Lung (tissue), 12 donors: ENCODE measurements around the gene DLG3. TPM values are rescaled to one million over a fixed set of nuclear protein-coding genes. Genes with fewer than 3 reads are reported as not detected.

Source experiments
- ATAC-seq: fragments of 200-7000 bp; cut with Tn5 transposase; one replicate; pipeline ENCODE4 v1.9.1; 2020; ENCODE audit warnings: moderate number of reproducible peaks; ENCODE audit not compliant: insufficient read depth, low FRiP score
- DNase-seq, 3 donors: peaks; one replicate each; pipeline ENCODE4 v3.0.0-alpha.2; 2013 to 2017
- H3K27ac ChIP-seq, 2 donors: one replicate each; pipeline ENCODE4 v1.5.1; 2013; ENCODE audit warnings: mild to moderate bottlenecking in 2 of 2, moderate library complexity in 2 of 2, control low read depth in 1 of 2, inconsistent platforms in 1 of 2, low read depth in 1 of 2, low read length in 1 of 2
- H3K27me3 ChIP-seq, 3 donors: one replicate each; pipeline ENCODE4 v1.5.1; 2013; ENCODE audit warnings: low read length in 2 of 3; ENCODE audit not compliant: control insufficient read depth in 3 of 3, insufficient read depth in 3 of 3
- H3K36me3 ChIP-seq, 4 donors: one replicate each; pipeline ENCODE4 v1.5.1; 2013; ENCODE audit warnings: low read length in 4 of 4, mild to moderate bottlenecking in 1 of 4, moderate library complexity in 1 of 4; ENCODE audit not compliant: control insufficient read depth in 4 of 4, insufficient read depth in 4 of 4
- H3K4me1 ChIP-seq, 5 donors: one replicate each; pipeline ENCODE4 v1.5.1; 2013; ENCODE audit warnings: low read length in 5 of 5, mild to moderate bottlenecking in 2 of 5, moderate library complexity in 1 of 5; ENCODE audit not compliant: control insufficient read depth in 5 of 5, insufficient read depth in 5 of 5
- H3K4me3 ChIP-seq: one replicate; pipeline ENCODE4 v1.5.1; 2013; ENCODE audit warnings: mild to moderate bottlenecking, control low read depth, moderate library complexity
- H3K9ac ChIP-seq, 2 donors: one replicate each; pipeline ENCODE4 v1.5.1; 2013; ENCODE audit warnings: low read length in 2 of 2, control low read depth in 1 of 2; ENCODE audit not compliant: insufficient read depth in 1 of 2
- H3K9me3 ChIP-seq, 4 donors: one replicate each; pipeline ENCODE4 v1.5.1; 2013; ENCODE audit warnings: low read length in 3 of 4, mild to moderate bottlenecking in 1 of 4, moderate library complexity in 1 of 4; ENCODE audit not compliant: control insufficient read depth in 4 of 4, insufficient read depth in 3 of 4
- WGBS, 2 donors: extraction: QIAGEN DNeasy Blood & Tissue Kit; methylation state at CpG; one replicate each; pipeline ENCODE4 v1.1.7; 2013; 5-methylcytosine and 5-hydroxymethylcytosine counted together
- polyA plus RNA-seq, 2 donors: library from polyadenylated mRNA; stranded (reverse); fragments of 200-250 nt; gene quantifications; one replicate each; pipeline ENCODE4 v1.2.1, GENCODE V29; 2013
- total RNA-seq, 2 donors: library from RNA; depleted of rRNA in 1 of 2; stranded (reverse); fragments of >200 nt in 1 of 2; gene quantifications; one replicate each; pipeline ENCODE4 v1.2.1, GENCODE V29; 2014 to 2021
- TF ChIP-seq, protein P1 (sequence below): IDR thresholded peaks from 2 replicates; pipeline ENCODE4 v1.5.1; 2012; ENCODE audit warnings: mild to moderate bottlenecking; ENCODE audit errors: control extremely low read depth, extremely low read depth
- donor health status: control.
- donor health status: control.
- donor health status: Bipolar disorder and iron deficiency.
- donor health status: healthy.
- donor health status: DM: yes; HTN: yes; CAD: no.

Gene DLG3
- total and polyA plus RNA-seq, 4 donors, result 9.3 to 31.5 (median 18.6) TPM

- Histone ChIP-seq H3K4me1 (peaks cover 0 to 4% (median 0%) of the 10 kb centered on the region in 5 donors), H3K27me3 (no peaks in the 10 kb centered on the region), H3K9ac (no peak overlapping the region), H3K36me3 (no peaks in the 10 kb centered on the region), H3K4me3 (no peak overlapping the region), H3K9me3 (peaks cover 0 to 2% (median 0%) of the 10 kb centered on the region in 4 donors), H3K27ac (no peak overlapping the region)
- DNase-seq (peak in 2 of 3 donors; percentile 12 to 53), ATAC-seq (no peak)
- TF ChIP-seq, protein P1, sequence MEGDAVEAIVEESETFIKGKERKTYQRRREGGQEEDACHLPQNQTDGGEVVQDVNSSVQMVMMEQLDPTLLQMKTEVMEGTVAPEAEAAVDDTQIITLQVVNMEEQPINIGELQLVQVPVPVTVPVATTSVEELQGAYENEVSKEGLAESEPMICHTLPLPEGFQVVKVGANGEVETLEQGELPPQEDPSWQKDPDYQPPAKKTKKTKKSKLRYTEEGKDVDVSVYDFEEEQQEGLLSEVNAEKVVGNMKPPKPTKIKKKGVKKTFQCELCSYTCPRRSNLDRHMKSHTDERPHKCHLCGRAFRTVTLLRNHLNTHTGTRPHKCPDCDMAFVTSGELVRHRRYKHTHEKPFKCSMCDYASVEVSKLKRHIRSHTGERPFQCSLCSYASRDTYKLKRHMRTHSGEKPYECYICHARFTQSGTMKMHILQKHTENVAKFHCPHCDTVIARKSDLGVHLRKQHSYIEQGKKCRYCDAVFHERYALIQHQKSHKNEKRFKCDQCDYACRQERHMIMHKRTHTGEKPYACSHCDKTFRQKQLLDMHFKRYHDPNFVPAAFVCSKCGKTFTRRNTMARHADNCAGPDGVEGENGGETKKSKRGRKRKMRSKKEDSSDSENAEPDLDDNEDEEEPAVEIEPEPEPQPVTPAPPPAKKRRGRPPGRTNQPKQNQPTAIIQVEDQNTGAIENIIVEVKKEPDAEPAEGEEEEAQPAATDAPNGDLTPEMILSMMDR, result no peak
- 32 to 41% methylated on average over 7 of the region's 7 CpGs for WGBS, 2 donors
These were observed 107.6 kb downstream of the DLG3 start for GRCh38 chrX:70552130-70552704.

GRCh38 chrX:70553516-70553915 lies 108.9 kb downstream of the DLG3 start:
- 63 to 95% methylated on average over 1 of the region's 1 CpG for WGBS, 2 donors
- Histone ChIP-seq H3K27me3 (no peaks in the 10 kb centered on the region), H3K36me3 (no peaks in the 10 kb centered on the region), H3K4me3 (no peak overlapping the region), H3K9me3 (peaks cover 0 to 3% (median 0%) of the 10 kb centered on the region in 4 donors), H3K4me1 (peaks cover 0 to 4% (median 0%) of the 10 kb centered on the region in 5 donors), H3K9ac (no peak overlapping the region), H3K27ac (no peak overlapping the region)
- TF ChIP-seq, protein P1, result no peak
- ATAC-seq, result no peak
- no peak for DNase-seq

- ATAC-seq (no peak), DNase-seq (peak in 2 of 3 donors; percentile 17 to 58)
- Histone ChIP-seq H3K4me3 (no peak overlapping the region), H3K9ac (no peak overlapping the region), H3K9me3 (peaks cover 0 to 3% (median 0%) of the 10 kb centered on the region in 4 donors), H3K27me3 (no peaks in the 10 kb centered on the region), H3K36me3 (no peaks in the 10 kb centered on the region), H3K4me1 (peaks cover 0 to 4% (median 0%) of the 10 kb centered on the region in 5 donors), H3K27ac (no peak overlapping the region)
- 0 to 3% methylated on average over 2 of the region's 2 CpGs for WGBS, 2 donors
- TF ChIP-seq, protein P1, result no peak
These were observed 109.4 kb downstream of the DLG3 start for GRCh38 chrX:70554081-70554480.
